GM12865 (cell line): ENCODE measurements around the gene FAM118B.
"Not testable (repeated sequence)": the region's sequence is repeated elsewhere in the genome, so short reads cannot be mapped to it uniquely, and the experiment has no call there.

Experiments used
- DNase-seq: peaks from one replicate; pipeline ENCODE4 v3.0.0; 2010; ENCODE audit warnings: low read depth
- H3K4me3 ChIP-seq: 2 replicates; pipeline ENCODE4 v1.5.1; 2011; ENCODE audit warnings: mild to moderate bottlenecking, low read depth, low read length, control low read depth
- TF ChIP-seq, protein P1 (sequence below): IDR thresholded peaks from 2 replicates; pipeline ENCODE4 v1.5.1; 2011; ENCODE audit warnings: low read length, control low read depth, low read depth, inconsistent platforms; ENCODE audit not compliant: insufficient read depth; ENCODE audit errors: missing control alignments

The FAM118B gene

DNA sequence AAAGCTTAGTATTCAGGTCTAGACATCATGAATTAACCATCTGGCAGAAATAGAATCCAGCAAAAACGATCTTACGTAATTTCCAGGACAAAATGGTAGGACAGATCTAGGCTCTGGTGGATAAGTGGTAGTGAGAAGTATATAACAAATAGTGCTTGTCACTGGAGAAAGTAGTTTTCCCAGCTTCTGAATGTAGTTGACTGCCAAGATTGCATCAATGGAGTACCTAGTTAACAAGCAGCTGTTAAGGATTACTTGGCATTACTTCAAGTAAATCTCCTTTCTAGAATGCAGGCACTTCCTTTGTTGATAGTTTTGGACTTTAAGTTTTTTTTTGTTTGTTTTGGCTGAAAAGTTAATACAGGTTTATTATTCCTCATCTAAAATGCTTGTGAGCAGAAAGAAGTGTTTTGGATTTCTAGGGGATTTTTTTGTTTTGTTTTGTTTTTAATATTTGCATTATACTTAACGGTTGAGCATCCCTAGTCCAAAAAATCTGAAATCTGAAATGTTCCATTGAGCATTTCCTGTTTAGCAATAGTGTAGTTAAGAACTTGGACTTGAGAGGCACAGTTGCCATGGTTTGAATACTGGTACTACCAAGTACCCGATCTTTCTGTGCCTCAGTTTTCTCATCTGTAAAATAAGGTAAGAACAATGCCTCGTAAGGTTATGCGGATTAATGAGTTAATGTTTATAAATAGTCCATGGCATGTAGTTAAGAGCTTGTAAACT lies 20.3 kb downstream of the FAM118B start:
- H3K4me3 ChIP-seq: no peak overlapping the region
- no peak for DNase-seq
- TF ChIP-seq, protein P1, sequence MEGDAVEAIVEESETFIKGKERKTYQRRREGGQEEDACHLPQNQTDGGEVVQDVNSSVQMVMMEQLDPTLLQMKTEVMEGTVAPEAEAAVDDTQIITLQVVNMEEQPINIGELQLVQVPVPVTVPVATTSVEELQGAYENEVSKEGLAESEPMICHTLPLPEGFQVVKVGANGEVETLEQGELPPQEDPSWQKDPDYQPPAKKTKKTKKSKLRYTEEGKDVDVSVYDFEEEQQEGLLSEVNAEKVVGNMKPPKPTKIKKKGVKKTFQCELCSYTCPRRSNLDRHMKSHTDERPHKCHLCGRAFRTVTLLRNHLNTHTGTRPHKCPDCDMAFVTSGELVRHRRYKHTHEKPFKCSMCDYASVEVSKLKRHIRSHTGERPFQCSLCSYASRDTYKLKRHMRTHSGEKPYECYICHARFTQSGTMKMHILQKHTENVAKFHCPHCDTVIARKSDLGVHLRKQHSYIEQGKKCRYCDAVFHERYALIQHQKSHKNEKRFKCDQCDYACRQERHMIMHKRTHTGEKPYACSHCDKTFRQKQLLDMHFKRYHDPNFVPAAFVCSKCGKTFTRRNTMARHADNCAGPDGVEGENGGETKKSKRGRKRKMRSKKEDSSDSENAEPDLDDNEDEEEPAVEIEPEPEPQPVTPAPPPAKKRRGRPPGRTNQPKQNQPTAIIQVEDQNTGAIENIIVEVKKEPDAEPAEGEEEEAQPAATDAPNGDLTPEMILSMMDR: no peak

- no peak overlapping the region for H3K4me3 ChIP-seq
- TF ChIP-seq, protein P1: no peak
- DNase-seq: no peak
These were observed 21.1 kb downstream of the FAM118B start for GRCh38 chr11:126232683-126233082.

DNA sequence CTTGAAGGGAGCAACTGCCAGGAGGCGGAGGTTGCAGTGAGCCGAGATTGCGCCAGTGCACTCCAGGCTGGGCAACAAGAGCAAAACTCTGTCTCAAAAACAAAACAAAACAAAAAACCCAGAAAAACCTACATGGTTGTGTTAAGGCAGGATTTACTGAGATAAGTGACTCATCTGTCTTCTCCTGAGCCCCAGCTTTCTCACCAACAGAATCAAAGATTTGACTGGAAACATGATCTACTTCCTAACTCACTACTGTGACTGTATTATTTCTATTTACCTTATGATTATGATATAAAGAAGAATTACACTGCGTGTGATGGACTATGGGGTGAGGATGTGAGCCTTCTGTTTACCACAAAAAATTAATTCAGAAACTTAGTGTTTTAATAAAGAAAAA lies 21.8 kb downstream of the FAM118B start:
- no peak for DNase-seq
- TF ChIP-seq, protein P1: no peak

GRCh38 chr11:126246636-126247035 lies 35.1 kb downstream of the FAM118B start:
- H3K4me3 ChIP-seq: no peak overlapping the region
- TF ChIP-seq, protein P1: no peak
- DNase-seq: no peak

More for the DNA sequence above, 21.8 kb downstream of the FAM118B start:
- no peak overlapping the region for H3K4me3 ChIP-seq

GRCh38 chr11:126253265-126253664 lies 41.7 kb downstream of the FAM118B start:
- TF ChIP-seq, protein P1: no peak
- no peak for DNase-seq
- H3K4me3 ChIP-seq: no peak overlapping the region

GRCh38 chr11:126254819-126255218 lies 43.2 kb downstream of the FAM118B start:
- no peak overlapping the region for H3K4me3 ChIP-seq
- DNase-seq: no peak
- TF ChIP-seq, protein P1: no peak

GRCh38 chr11:126255507-126255906 lies 43.9 kb downstream of the FAM118B start:
- H3K4me3 ChIP-seq, DNase-seq: not testable (repeated sequence)

DNA sequence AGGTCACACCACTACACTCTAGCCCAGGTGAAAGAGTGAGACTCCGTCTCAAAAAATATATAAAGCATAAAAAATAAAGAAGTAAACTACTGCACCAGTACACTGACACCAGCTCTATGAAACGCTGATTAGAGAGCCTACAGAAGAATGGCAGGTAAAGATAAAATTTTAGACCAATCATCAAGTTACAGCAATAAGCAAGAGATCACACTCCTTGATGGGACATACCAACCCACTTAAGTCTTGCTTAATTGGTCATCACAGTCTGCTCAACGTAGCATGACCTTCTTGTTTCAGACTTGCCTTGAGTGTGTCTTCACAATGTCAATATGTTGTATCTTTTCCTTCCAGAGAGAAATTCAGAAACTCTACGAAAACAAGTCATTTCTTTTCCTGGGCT lies 44.6 kb downstream of the FAM118B start:
- no peak overlapping the region for H3K4me3 ChIP-seq
- TF ChIP-seq, protein P1: no peak
- no peak for DNase-seq
